Measurements from ENCODE around the gene KLF18. TPM values are rescaled to one million over a fixed set of nuclear protein-coding genes. Genes with fewer than 3 reads are reported as not detected.

The KLF18 gene
- not detected for total RNA-seq

DNA sequence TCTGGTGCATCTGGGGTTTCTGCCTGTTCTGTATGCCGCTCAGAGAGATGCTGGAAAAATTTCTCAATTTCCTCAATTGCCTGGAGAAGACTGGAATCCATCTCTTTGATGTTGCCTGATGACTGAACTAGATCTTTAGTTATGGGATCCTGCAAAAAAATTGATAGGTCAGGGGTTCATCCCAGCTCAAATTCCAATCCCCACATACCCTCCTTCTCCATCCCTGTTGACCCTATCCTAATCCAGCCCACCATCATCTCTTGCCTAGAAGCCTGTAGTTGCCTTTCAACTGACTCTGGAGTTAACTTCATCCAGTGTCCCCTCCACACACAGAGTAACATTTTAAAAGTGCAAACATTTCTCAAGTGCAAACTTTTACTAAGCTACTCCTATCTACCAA lies at the start of gene KLF18:
KLF18 (minus strand) TSS at position 101 of the 400 bp plus-strand sequence; CDS start at position 101, 0 bp downstream.
- Histone ChIP-seq H3K36me3 (ENCODE audit: control insufficient read depth in 3 of 3, insufficient read depth in 3 of 3, low read length in 3 of 3) (no peaks in the 10 kb centered on the region), H3K9me3 (ENCODE audit: control insufficient read depth in 3 of 3, low read length in 3 of 3) (peaks cover 0 to 9% (median 0%) of the 10 kb centered on the region in 3 donors), H3K27me3 (ENCODE audit: control insufficient read depth in 3 of 3, insufficient read depth in 3 of 3, low read length in 3 of 3) (peaks cover 0 to 13% (median 2%) of the 10 kb centered on the region in 3 donors), H3K9ac (ENCODE audit: low read depth in 1 of 3, low read length in 3 of 3) (no peak within 1 kb of the TSS), H3K4me1 (ENCODE audit: control insufficient read depth in 3 of 3, insufficient read depth in 3 of 3, low read length in 3 of 3) (no peaks in the 10 kb centered on the region), H3K27ac (ENCODE audit: low read depth, low read length) (no peak within 1 kb of the TSS), H3K4me3 (ENCODE audit: low read length in 3 of 3) (no peak within 1 kb of the TSS)

GRCh38 chr1:44174630-44175029 lies 33.2 kb upstream of the KLF18 start:
- H3K4me3 ChIP-seq (ENCODE audit: low read length in 3 of 3) = no peak overlapping the region
- H3K9me3 ChIP-seq (ENCODE audit: control insufficient read depth in 3 of 3, low read length in 3 of 3) = no peaks in the 10 kb centered on the region
- peaks cover 0 to 5% (median 3%) of the 10 kb centered on the region in 3 donors for H3K27me3 ChIP-seq (ENCODE audit: control insufficient read depth in 3 of 3, insufficient read depth in 3 of 3, low read length in 3 of 3)
- no peaks in the 10 kb centered on the region for H3K4me1 ChIP-seq (ENCODE audit: control insufficient read depth in 3 of 3, insufficient read depth in 3 of 3, low read length in 3 of 3)
- H3K27ac ChIP-seq (ENCODE audit: low read depth, low read length) = no peak overlapping the region
- H3K9ac ChIP-seq (ENCODE audit: low read depth in 1 of 3, low read length in 3 of 3) = no peak overlapping the region
- H3K36me3 ChIP-seq (ENCODE audit: control insufficient read depth in 3 of 3, insufficient read depth in 3 of 3, low read length in 3 of 3) = no peaks in the 10 kb centered on the region

DNA sequence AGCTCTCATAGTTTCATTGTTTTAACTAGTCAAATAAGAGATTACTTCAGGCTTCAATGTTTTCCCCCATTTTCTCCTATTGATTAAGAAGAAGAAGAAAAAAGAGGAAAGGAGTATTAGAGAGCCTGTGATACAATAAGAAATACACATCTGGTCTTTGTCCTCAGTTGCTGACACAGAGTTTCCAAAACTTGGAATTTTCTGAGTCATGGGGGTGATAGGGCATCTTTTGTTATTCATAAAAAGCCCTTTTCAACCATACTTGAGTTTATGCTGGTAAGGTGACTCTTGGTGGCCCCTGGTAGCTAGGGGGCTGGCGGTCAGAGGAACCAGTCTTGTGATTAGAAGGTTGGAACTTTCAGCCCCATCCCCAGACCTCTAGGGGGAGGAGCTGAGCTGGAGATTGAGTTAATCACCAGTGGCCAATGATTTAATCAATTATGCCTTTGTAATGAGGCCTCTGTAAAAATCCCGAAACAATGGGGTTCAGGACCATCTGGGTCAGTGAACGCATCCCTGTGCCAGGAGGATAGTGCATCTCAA lies 28.9 kb upstream of the KLF18 start:
- H3K4me1 ChIP-seq (ENCODE audit: control insufficient read depth in 3 of 3, insufficient read depth in 3 of 3, low read length in 3 of 3) = no peaks in the 10 kb centered on the region
- H3K36me3 ChIP-seq (ENCODE audit: control insufficient read depth in 3 of 3, insufficient read depth in 3 of 3, low read length in 3 of 3) = no peaks in the 10 kb centered on the region

GRCh38 chr1:44168520-44169098 lies 27.2 kb upstream of the KLF18 start:
- H3K4me1 ChIP-seq (ENCODE audit: control insufficient read depth in 3 of 3, insufficient read depth in 3 of 3, low read length in 3 of 3) = no peaks in the 10 kb centered on the region
- H3K9ac ChIP-seq (ENCODE audit: low read depth in 1 of 3, low read length in 3 of 3) = no peak overlapping the region
- peaks cover 0 to 6% (median 0%) of the 10 kb centered on the region in 3 donors for H3K9me3 ChIP-seq (ENCODE audit: control insufficient read depth in 3 of 3, low read length in 3 of 3)
- peaks cover 0 to 18% (median 10%) of the 10 kb centered on the region in 3 donors for H3K27me3 ChIP-seq (ENCODE audit: control insufficient read depth in 3 of 3, insufficient read depth in 3 of 3, low read length in 3 of 3)
- H3K36me3 ChIP-seq (ENCODE audit: control insufficient read depth in 3 of 3, insufficient read depth in 3 of 3, low read length in 3 of 3) = no peaks in the 10 kb centered on the region
- H3K27ac ChIP-seq (ENCODE audit: low read depth, low read length) = no peak overlapping the region
- H3K4me3 ChIP-seq (ENCODE audit: low read length in 3 of 3) = no peak overlapping the region

More for the DNA sequence above, 28.9 kb upstream of the KLF18 start:
- Histone ChIP-seq H3K27ac (ENCODE audit: low read depth, low read length) (no peak overlapping the region), H3K9me3 (ENCODE audit: control insufficient read depth in 3 of 3, low read length in 3 of 3) (peaks cover 0 to 6% (median 0%) of the 10 kb centered on the region in 3 donors), H3K9ac (ENCODE audit: low read depth in 1 of 3, low read length in 3 of 3) (no peak overlapping the region), H3K4me3 (ENCODE audit: low read length in 3 of 3) (no peak overlapping the region), H3K27me3 (ENCODE audit: control insufficient read depth in 3 of 3, insufficient read depth in 3 of 3, low read length in 3 of 3) (peaks cover 0 to 18% (median 10%) of the 10 kb centered on the region in 3 donors)

DNA sequence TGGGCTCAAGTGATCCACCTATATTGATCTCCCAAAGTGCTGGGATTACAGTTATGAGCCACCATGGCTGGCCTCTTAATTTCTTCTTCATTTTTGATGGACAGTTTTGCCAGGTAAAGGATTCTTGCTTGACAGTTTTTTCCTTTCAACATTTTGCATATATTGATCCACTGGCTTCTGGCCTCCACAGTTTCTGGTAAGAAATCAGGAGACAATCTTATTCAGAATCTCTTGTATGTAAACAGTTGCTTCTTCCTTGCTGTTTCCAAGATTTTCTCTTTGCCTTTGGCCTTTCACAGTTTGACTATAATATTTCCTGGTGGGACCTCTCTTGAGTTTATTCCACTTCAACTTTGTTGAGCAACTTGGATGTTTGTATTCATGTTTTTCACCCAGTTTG lies 20.1 kb upstream of the KLF18 start:
- Histone ChIP-seq H3K9me3 (ENCODE audit: control insufficient read depth in 3 of 3, low read length in 3 of 3) (no peaks in the 10 kb centered on the region), H3K36me3 (ENCODE audit: control insufficient read depth in 3 of 3, insufficient read depth in 3 of 3, low read length in 3 of 3) (no peaks in the 10 kb centered on the region), H3K27ac (ENCODE audit: low read depth, low read length) (no peak overlapping the region), H3K9ac (ENCODE audit: low read depth in 1 of 3, low read length in 3 of 3) (no peak overlapping the region), H3K27me3 (ENCODE audit: control insufficient read depth in 3 of 3, insufficient read depth in 3 of 3, low read length in 3 of 3) (no peaks in the 10 kb centered on the region), H3K4me3 (ENCODE audit: low read length in 3 of 3) (no peak overlapping the region), H3K4me1 (ENCODE audit: control insufficient read depth in 3 of 3, insufficient read depth in 3 of 3, low read length in 3 of 3) (no peaks in the 10 kb centered on the region)

GRCh38 chr1:44158871-44159270 lies 17.4 kb upstream of the KLF18 start:
- no peaks in the 10 kb centered on the region for H3K9me3 ChIP-seq (ENCODE audit: control insufficient read depth in 3 of 3, low read length in 3 of 3)
- no peaks in the 10 kb centered on the region for H3K27me3 ChIP-seq (ENCODE audit: control insufficient read depth in 3 of 3, insufficient read depth in 3 of 3, low read length in 3 of 3)
- H3K4me1 ChIP-seq (ENCODE audit: control insufficient read depth in 3 of 3, insufficient read depth in 3 of 3, low read length in 3 of 3) = no peaks in the 10 kb centered on the region
- H3K4me3 ChIP-seq (ENCODE audit: low read length in 3 of 3) = no peak overlapping the region
- H3K9ac ChIP-seq (ENCODE audit: low read depth in 1 of 3, low read length in 3 of 3) = no peak overlapping the region
- H3K27ac ChIP-seq (ENCODE audit: low read depth, low read length) = no peak overlapping the region
- H3K36me3 ChIP-seq (ENCODE audit: control insufficient read depth in 3 of 3, insufficient read depth in 3 of 3, low read length in 3 of 3) = no peaks in the 10 kb centered on the region

DNA sequence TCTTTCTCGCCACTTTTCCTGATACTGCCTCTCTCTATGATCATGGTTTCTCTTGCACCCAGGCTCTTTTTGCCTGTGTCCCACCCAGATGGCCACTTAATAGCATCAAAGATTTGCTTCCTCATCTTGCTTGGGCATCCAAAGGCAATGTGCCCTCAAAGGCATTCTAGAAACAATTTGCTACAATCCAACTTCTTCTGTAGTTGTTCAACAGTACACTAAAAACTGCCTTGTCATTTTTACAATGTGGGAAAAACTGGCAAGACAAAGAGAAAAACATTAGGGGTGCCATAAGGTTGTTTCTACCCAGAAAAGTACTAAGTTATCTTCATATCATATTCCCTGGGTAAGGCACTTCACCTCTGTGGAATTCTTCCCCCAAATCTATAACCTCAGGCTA lies 16.5 kb upstream of the KLF18 start:
- Histone ChIP-seq H3K36me3 (ENCODE audit: control insufficient read depth in 3 of 3, insufficient read depth in 3 of 3, low read length in 3 of 3) (no peaks in the 10 kb centered on the region), H3K4me3 (ENCODE audit: low read length in 3 of 3) (no peak overlapping the region), H3K9me3 (ENCODE audit: control insufficient read depth in 3 of 3, low read length in 3 of 3) (no peaks in the 10 kb centered on the region), H3K4me1 (ENCODE audit: control insufficient read depth in 3 of 3, insufficient read depth in 3 of 3, low read length in 3 of 3) (no peaks in the 10 kb centered on the region), H3K27ac (ENCODE audit: low read depth, low read length) (no peak overlapping the region), H3K9ac (ENCODE audit: low read depth in 1 of 3, low read length in 3 of 3) (no peak overlapping the region), H3K27me3 (ENCODE audit: control insufficient read depth in 3 of 3, insufficient read depth in 3 of 3, low read length in 3 of 3) (peaks cover 0 to 3% (median 0%) of the 10 kb centered on the region in 3 donors)

- no peaks in the 10 kb centered on the region for H3K9me3 ChIP-seq (ENCODE audit: control insufficient read depth in 3 of 3, low read length in 3 of 3)
- peaks cover 0 to 14% (median 8%) of the 10 kb centered on the region in 3 donors for H3K27me3 ChIP-seq (ENCODE audit: control insufficient read depth in 3 of 3, insufficient read depth in 3 of 3, low read length in 3 of 3)
- no peaks in the 10 kb centered on the region for H3K4me1 ChIP-seq (ENCODE audit: control insufficient read depth in 3 of 3, insufficient read depth in 3 of 3, low read length in 3 of 3)
- H3K36me3 ChIP-seq (ENCODE audit: control insufficient read depth in 3 of 3, insufficient read depth in 3 of 3, low read length in 3 of 3) = no peaks in the 10 kb centered on the region
- H3K9ac ChIP-seq (ENCODE audit: low read depth in 1 of 3, low read length in 3 of 3) = no peak overlapping the region
- H3K27ac ChIP-seq (ENCODE audit: low read depth, low read length) = no peak overlapping the region
- no peak overlapping the region for H3K4me3 ChIP-seq (ENCODE audit: low read length in 3 of 3)
Observed at GRCh38 chr1:44154049-44154448, 12.6 kb upstream of the KLF18 start.

DNA sequence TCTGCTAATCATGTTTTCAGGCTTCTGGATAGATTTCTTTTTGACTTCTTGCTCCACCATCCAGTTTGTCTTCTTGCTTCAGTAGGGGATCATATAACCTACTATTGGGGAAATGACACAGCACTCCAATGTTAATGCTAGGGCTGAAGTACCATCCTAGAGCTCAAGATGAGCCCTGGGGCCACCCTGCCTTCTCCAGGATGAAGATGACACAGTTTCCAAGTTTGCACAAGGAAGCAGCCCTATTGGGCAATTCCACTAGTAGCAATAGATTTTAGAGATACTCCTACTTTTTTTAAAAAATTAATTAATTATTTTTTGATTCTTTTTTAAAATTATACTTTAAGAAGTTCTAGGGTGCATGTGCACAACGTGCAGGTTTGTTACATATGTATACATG lies 11.3 kb upstream of the KLF18 start:
- H3K9me3 ChIP-seq (ENCODE audit: control insufficient read depth in 3 of 3, low read length in 3 of 3) = no peaks in the 10 kb centered on the region
- peaks cover 0 to 14% (median 8%) of the 10 kb centered on the region in 3 donors for H3K27me3 ChIP-seq (ENCODE audit: control insufficient read depth in 3 of 3, insufficient read depth in 3 of 3, low read length in 3 of 3)
- no peaks in the 10 kb centered on the region for H3K36me3 ChIP-seq (ENCODE audit: control insufficient read depth in 3 of 3, insufficient read depth in 3 of 3, low read length in 3 of 3)
- H3K4me1 ChIP-seq (ENCODE audit: control insufficient read depth in 3 of 3, insufficient read depth in 3 of 3, low read length in 3 of 3) = no peaks in the 10 kb centered on the region
- H3K4me3 ChIP-seq (ENCODE audit: low read length in 3 of 3) = no peak overlapping the region
- H3K27ac ChIP-seq (ENCODE audit: low read depth, low read length) = no peak overlapping the region
- H3K9ac ChIP-seq (ENCODE audit: low read depth in 1 of 3, low read length in 3 of 3) = no peak overlapping the region

GRCh38 chr1:44151808-44152207 lies 10.4 kb upstream of the KLF18 start:
- Histone ChIP-seq H3K4me1 (ENCODE audit: control insufficient read depth in 3 of 3, insufficient read depth in 3 of 3, low read length in 3 of 3) (no peaks in the 10 kb centered on the region), H3K9ac (ENCODE audit: low read depth in 1 of 3, low read length in 3 of 3) (no peak overlapping the region), H3K36me3 (ENCODE audit: control insufficient read depth in 3 of 3, insufficient read depth in 3 of 3, low read length in 3 of 3) (no peaks in the 10 kb centered on the region), H3K9me3 (ENCODE audit: control insufficient read depth in 3 of 3, low read length in 3 of 3) (no peaks in the 10 kb centered on the region), H3K27ac (ENCODE audit: low read depth, low read length) (no peak overlapping the region), H3K27me3 (ENCODE audit: control insufficient read depth in 3 of 3, insufficient read depth in 3 of 3, low read length in 3 of 3) (peaks cover 0 to 14% (median 8%) of the 10 kb centered on the region in 3 donors), H3K4me3 (ENCODE audit: low read length in 3 of 3) (no peak overlapping the region)

All from skeletal muscle tissue (tissue), 4 donors.